Measurements from ENCODE around the gene F13A1.

GRCh38 chr6:6331946-6332601, 11.6 kb upstream of the F13A1 start:
- TF ChIP-seq CTCF (IDR thresholded peaks at IDR 0.05) (no peak), POLR2A (IDR thresholded peaks at IDR 0.05) (no peak)

All from vagina (tissue), 2 donors.